Ovary (tissue), 3 donors: ENCODE measurements around the gene TCFL5.

ENCODE experiments used
- EP300 ChIP-seq: sonication (generic); formaldehyde crosslinking; IDR thresholded peaks from one replicate; pipeline ENCODE4 v1.6.1; 2017; ENCODE audit warnings: antibody characterized with exemption
- TF ChIP-seq, protein P1 (sequence below), 3 donors: fragments of 450-650 bp in 2 of 3; fragments of 200-600 bp in 1 of 3; IDR thresholded peaks; one replicate each; pipeline versions ENCODE4 v1.5.1 to v1.8.0; 2016 to 2022; ENCODE audit warnings: antibody characterized with exemption in 3 of 3, mild to moderate bottlenecking in 1 of 3
- donor health status: DM: no; HTN: no; CAD: no.

DNA sequence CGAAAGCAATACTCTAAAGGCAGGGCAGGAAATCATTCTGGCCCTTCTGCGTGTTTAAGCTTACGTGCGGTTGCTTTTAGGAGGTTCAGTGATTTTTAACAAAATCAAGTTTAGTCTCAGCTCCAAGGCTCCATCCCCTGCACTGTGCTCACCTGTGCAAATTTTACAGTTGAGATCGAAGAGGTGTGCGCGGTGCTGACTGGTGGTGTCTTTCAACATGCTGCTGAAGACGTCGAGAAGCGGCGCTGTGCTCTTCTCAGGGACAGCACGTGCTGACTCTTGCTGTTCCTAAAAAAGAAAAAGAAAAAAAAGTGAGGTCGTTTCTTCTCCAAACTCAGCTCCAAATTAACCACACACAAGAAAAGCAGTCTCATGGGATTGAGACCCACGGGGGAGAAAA lies 32.6 kb upstream of the TCFL5 start:
- TF ChIP-seq, protein P1, sequence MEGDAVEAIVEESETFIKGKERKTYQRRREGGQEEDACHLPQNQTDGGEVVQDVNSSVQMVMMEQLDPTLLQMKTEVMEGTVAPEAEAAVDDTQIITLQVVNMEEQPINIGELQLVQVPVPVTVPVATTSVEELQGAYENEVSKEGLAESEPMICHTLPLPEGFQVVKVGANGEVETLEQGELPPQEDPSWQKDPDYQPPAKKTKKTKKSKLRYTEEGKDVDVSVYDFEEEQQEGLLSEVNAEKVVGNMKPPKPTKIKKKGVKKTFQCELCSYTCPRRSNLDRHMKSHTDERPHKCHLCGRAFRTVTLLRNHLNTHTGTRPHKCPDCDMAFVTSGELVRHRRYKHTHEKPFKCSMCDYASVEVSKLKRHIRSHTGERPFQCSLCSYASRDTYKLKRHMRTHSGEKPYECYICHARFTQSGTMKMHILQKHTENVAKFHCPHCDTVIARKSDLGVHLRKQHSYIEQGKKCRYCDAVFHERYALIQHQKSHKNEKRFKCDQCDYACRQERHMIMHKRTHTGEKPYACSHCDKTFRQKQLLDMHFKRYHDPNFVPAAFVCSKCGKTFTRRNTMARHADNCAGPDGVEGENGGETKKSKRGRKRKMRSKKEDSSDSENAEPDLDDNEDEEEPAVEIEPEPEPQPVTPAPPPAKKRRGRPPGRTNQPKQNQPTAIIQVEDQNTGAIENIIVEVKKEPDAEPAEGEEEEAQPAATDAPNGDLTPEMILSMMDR (IDR thresholded peaks at IDR 0.05): no peak
- TF ChIP-seq EP300: no peak
